HG03060 (cell line): Measurements from ENCODE around the gene NID1.
"Not testable (repeated sequence)": the region's sequence is repeated elsewhere in the genome, so short reads cannot be mapped to it uniquely, and the experiment has no call there.

ENCODE experiments used
- ATAC-seq: cut with Tn5 transposase; IDR thresholded peaks from one replicate; pipeline ENCODE4 v1.9.1; 2021; ENCODE audit warnings: low read depth, moderate number of reproducible peaks; ENCODE audit not compliant: unreplicated experiment

NID1 gene

GRCh38 chr1:236064674-236065508 lies at the start of gene NID1:
Gene NID1 (minus strand): TSS chr1:236065090. CDS start chr1:236065079, 11 bp downstream.
- ATAC-seq = no peak

- no peak for ATAC-seq
Observed at GRCh38 chr1:236114076-236114747, 49.3 kb upstream of the NID1 start.

- ATAC-seq = no peak
Observed at GRCh38 chr1:236113324-236114032, 48.6 kb upstream of the NID1 start.

- no peak for ATAC-seq
Observed at GRCh38 chr1:236112332-236112627, 47.4 kb upstream of the NID1 start.

GRCh38 chr1:236111527-236112331 lies 46.8 kb upstream of the NID1 start:
- ATAC-seq = no peak

- ATAC-seq = no peak
Observed at GRCh38 chr1:236110137-236110536, 45.2 kb upstream of the NID1 start.

GRCh38 chr1:236108027-236108648 lies 43.2 kb upstream of the NID1 start:
- ATAC-seq = no peak

- ATAC-seq = no peak
Observed at GRCh38 chr1:236107121-236107907, 42.4 kb upstream of the NID1 start.

- ATAC-seq = no peak
Observed at GRCh38 chr1:236103646-236104218, 38.8 kb upstream of the NID1 start.

GRCh38 chr1:236103059-236103458 lies 38.2 kb upstream of the NID1 start:
- no peak for ATAC-seq

GRCh38 chr1:236102611-236103010 lies 37.7 kb upstream of the NID1 start:
- no peak for ATAC-seq

GRCh38 chr1:236101233-236102200 lies 36.6 kb upstream of the NID1 start:
- no peak for ATAC-seq

GRCh38 chr1:236100799-236101198 lies 35.9 kb upstream of the NID1 start:
- ATAC-seq = no peak

GRCh38 chr1:236099355-236099974 lies 34.6 kb upstream of the NID1 start:
- no peak for ATAC-seq

- no peak for ATAC-seq
Observed at GRCh38 chr1:236098267-236098666, 33.4 kb upstream of the NID1 start.

- ATAC-seq = not testable (repeated sequence)
Observed at GRCh38 chr1:236096660-236097482, 32.0 kb upstream of the NID1 start.
